Trophoblast cell (in vitro differentiated cells and primary cell): ENCODE measurements around the gene NAT14. TPM values are rescaled to one million over a fixed set of nuclear protein-coding genes. Genes with fewer than 3 reads are reported as not detected.
A peak's percentile ranks its signal among the peaks of the same experiment; 100 is the strongest.

Source experiments
- DNase-seq, 2 donors: peaks; one replicate each; pipeline ENCODE4 v3.0.0-alpha.2; 2016
- H2AFZ ChIP-seq: 2 replicates; pipeline ENCODE4 v1.6.1; 2013; ENCODE audit warnings: low read length, moderate library complexity, mild to moderate bottlenecking; ENCODE audit not compliant: insufficient read depth, poor library complexity
- H2AK5ac ChIP-seq: 2 replicates; pipeline ENCODE4 v1.6.1; 2013; ENCODE audit warnings: mild to moderate bottlenecking, low read length
- H2BK120ac ChIP-seq: 2 replicates; pipeline ENCODE4 v1.6.1; 2013; ENCODE audit warnings: low read length, mild to moderate bottlenecking, moderate library complexity; ENCODE audit not compliant: insufficient read depth, poor library complexity
- H2BK12ac ChIP-seq: 2 replicates; pipeline ENCODE4 v1.6.1; 2013; ENCODE audit warnings: mild to moderate bottlenecking, low read length, moderate library complexity
- H2BK5ac ChIP-seq: 2 replicates; pipeline ENCODE4 v1.6.1; 2013; ENCODE audit warnings: low read length, low read depth, moderate library complexity, mild to moderate bottlenecking; ENCODE audit not compliant: poor library complexity
- H3K14ac ChIP-seq: 2 replicates; pipeline ENCODE4 v1.6.1; 2013; ENCODE audit warnings: mild to moderate bottlenecking, low read length
- H3K18ac ChIP-seq: 2 replicates; pipeline ENCODE4 v1.6.1; 2013; ENCODE audit warnings: mild to moderate bottlenecking, low read length
- H3K23ac ChIP-seq: 2 replicates; pipeline ENCODE4 v1.6.1; 2013; ENCODE audit warnings: low read length
- H3K27ac ChIP-seq: 2 replicates; pipeline ENCODE4 v1.5.1; 2013; ENCODE audit warnings: low read depth, mild to moderate bottlenecking, inconsistent platforms, low read length, moderate library complexity
- H3K27me3 ChIP-seq: 2 replicates; pipeline ENCODE4 v1.6.1; 2013; ENCODE audit warnings: inconsistent platforms, mild to moderate bottlenecking, low read length, moderate library complexity; ENCODE audit not compliant: insufficient read depth
- H3K36me3 ChIP-seq, 2 experiments: 1 replicate in 1 of 2; 2 replicates in 1 of 2; pipeline ENCODE4 v1.6.1; 2013; ENCODE audit warnings: low read length in 2 of 2, mild to moderate bottlenecking in 2 of 2, moderate library complexity in 1 of 2; ENCODE audit not compliant: insufficient read depth in 2 of 2, control insufficient read depth in 1 of 2
- H3K4ac ChIP-seq: 2 replicates; pipeline ENCODE4 v1.6.1; 2013; ENCODE audit warnings: low read depth, mild to moderate bottlenecking, low read length, moderate library complexity
- H3K4me1 ChIP-seq, 2 experiments: 1 replicate in 1 of 2; 2 replicates in 1 of 2; pipeline ENCODE4 v1.6.1; 2013; ENCODE audit warnings: low read length in 2 of 2, mild to moderate bottlenecking in 2 of 2, moderate library complexity in 1 of 2; ENCODE audit not compliant: insufficient read depth in 2 of 2, control insufficient read depth in 1 of 2
- H3K4me2 ChIP-seq: 2 replicates; pipeline ENCODE4 v1.6.1; 2013; ENCODE audit warnings: inconsistent platforms, mild to moderate bottlenecking, low read length, moderate library complexity
- H3K4me3 ChIP-seq: 2 replicates; pipeline ENCODE4 v1.5.1; 2013; ENCODE audit warnings: mild to moderate bottlenecking, low read depth, low read length, inconsistent platforms
- H3K79me1 ChIP-seq: one replicate; pipeline ENCODE4 v1.6.1; 2013; ENCODE audit warnings: low read length
- H3K79me2 ChIP-seq: 2 replicates; pipeline ENCODE4 v1.6.1; 2013; ENCODE audit warnings: low read length, mild to moderate bottlenecking; ENCODE audit not compliant: control insufficient read depth, insufficient read depth, poor library complexity
- H3K9ac ChIP-seq: 2 replicates; pipeline ENCODE4 v1.6.1; 2013; ENCODE audit warnings: mild to moderate bottlenecking, low read length
- H3K9me3 ChIP-seq: 2 replicates; pipeline ENCODE4 v1.6.1; 2013; ENCODE audit warnings: low read depth, mild to moderate bottlenecking, control low read depth, inconsistent platforms, low read length; ENCODE audit not compliant: insufficient read depth
- H4K12ac ChIP-seq: 2 replicates; pipeline ENCODE4 v1.6.1; 2013; ENCODE audit warnings: low read depth, mild to moderate bottlenecking, low read length, moderate library complexity
- H4K8ac ChIP-seq: 2 replicates; pipeline ENCODE4 v1.6.1; 2013; ENCODE audit warnings: low read depth, mild to moderate bottlenecking, low read length, moderate library complexity
- H4K91ac ChIP-seq: one replicate; pipeline ENCODE4 v1.6.1; 2013; ENCODE audit warnings: low read depth, mild to moderate bottlenecking, low read length, moderate library complexity
- WGBS: extraction: QIAGEN DNeasy Blood & Tissue Kit; methylation state at CpG from one replicate; pipeline ENCODE4 v1.1.7; 2013; ENCODE audit warnings: missing lambda C conversion rate; ENCODE audit not compliant: insufficient read length, insufficient coverage; ENCODE audit errors: extremely low coverage; 5-methylcytosine and 5-hydroxymethylcytosine counted together
- polyA plus RNA-seq: library from polyadenylated mRNA; stranded (reverse); fragments of 200-250 nt; gene quantifications from 2 replicates; pipeline ENCODE4 v1.2.3, GENCODE V29; 2013

Gene NAT14
- 108 and 109 TPM in 2 replicates for polyA plus RNA-seq

- peak within 1 kb of the TSS; percentile 86 for H2BK12ac ChIP-seq
- H4K8ac ChIP-seq: peak within 1 kb of the TSS; percentile 91
- H2AFZ ChIP-seq: peak within 1 kb of the TSS; percentile 60
- H3K9me3 ChIP-seq: peaks cover 1% of the 10 kb centered on the region
- H4K91ac ChIP-seq: peak within 1 kb of the TSS; percentile 99
- peak within 1 kb of the TSS; percentile 94 for H2BK5ac ChIP-seq
- H3K4me3 ChIP-seq: peak within 1 kb of the TSS; percentile 80
- peaks cover 22 to 26% of the 10 kb centered on the region in 2 experiments for H3K36me3 ChIP-seq
- WGBS: no CpG with 5 or more reads among the region's 78 CpGs
- no peak within 1 kb of the TSS for H3K23ac ChIP-seq
- H3K4ac ChIP-seq: peak within 1 kb of the TSS; percentile 96
- peak within 1 kb of the TSS; percentile 95 for H3K14ac ChIP-seq
- H3K4me2 ChIP-seq: peak within 1 kb of the TSS; percentile 89
- peaks cover 24% of the 10 kb centered on the region for H3K79me2 ChIP-seq
- H3K9ac ChIP-seq: peak within 1 kb of the TSS; percentile 86
- peak within 1 kb of the TSS; percentile 99 for H3K27ac ChIP-seq
- peak within 1 kb of the TSS; percentile 88 for H4K12ac ChIP-seq
- H2AK5ac ChIP-seq: peak within 1 kb of the TSS; percentile 98
- DNase-seq: peak; percentile 36 to 77
- peaks cover 49% of the 10 kb centered on the region for H3K79me1 ChIP-seq
- peaks cover 45 to 49% of the 10 kb centered on the region in 2 experiments for H3K4me1 ChIP-seq
- peak within 1 kb of the TSS; percentile 82 for H3K18ac ChIP-seq
- H3K27me3 ChIP-seq: no peaks in the 10 kb centered on the region
- peak within 1 kb of the TSS; percentile 95 for H2BK120ac ChIP-seq
Measured at GRCh38 chr19:55484593-55485438, at the start of gene NAT14. Gene NAT14 (plus strand): TSS chr19:55485188. CDS start chr19:55485709, 521 bp downstream.

GRCh38 chr19:55436847-55437246 is 48.1 kb upstream of the NAT14 start:
- no CpG with 5 or more reads among the region's 8 CpGs for WGBS
- no peaks in the 10 kb centered on the region for H3K36me3 ChIP-seq
- no peak overlapping the region for H4K91ac ChIP-seq
- H2BK5ac ChIP-seq: no peak overlapping the region
- no peak overlapping the region for H2BK12ac ChIP-seq
- no peak overlapping the region for H4K8ac ChIP-seq
- H3K9me3 ChIP-seq: peaks cover 27% of the 10 kb centered on the region
- H3K18ac ChIP-seq: no peak overlapping the region
- peaks cover 27% of the 10 kb centered on the region for H3K27me3 ChIP-seq
- no peak overlapping the region for H2BK120ac ChIP-seq
- no peak overlapping the region for H2AK5ac ChIP-seq
- H3K4me1 ChIP-seq: no peaks in the 10 kb centered on the region
- no peak overlapping the region for H3K9ac ChIP-seq
- no peak overlapping the region for H3K4ac ChIP-seq
- H3K79me1 ChIP-seq: no peaks in the 10 kb centered on the region
- H3K23ac ChIP-seq: no peak overlapping the region
- DNase-seq: no peak
- H3K4me3 ChIP-seq: no peak overlapping the region
- no peaks in the 10 kb centered on the region for H3K79me2 ChIP-seq
- no peak overlapping the region for H3K14ac ChIP-seq
- H3K27ac ChIP-seq: no peak overlapping the region
- no peak overlapping the region for H3K4me2 ChIP-seq
- no peak overlapping the region for H4K12ac ChIP-seq
- H2AFZ ChIP-seq: no peak overlapping the region

GRCh38 chr19:55437410-55437809 is 47.6 kb upstream of the NAT14 start:
- Histone ChIP-seq H3K4ac (no peak overlapping the region), H3K4me3 (no peak overlapping the region), H3K9ac (no peak overlapping the region), H3K4me1 (no peaks in the 10 kb centered on the region), H3K4me2 (no peak overlapping the region), H2BK120ac (no peak overlapping the region), H4K12ac (no peak overlapping the region), H3K79me2 (no peaks in the 10 kb centered on the region), H3K79me1 (no peaks in the 10 kb centered on the region), H2AFZ (no peak overlapping the region), H2AK5ac (no peak overlapping the region), H3K9me3 (peaks cover 24% of the 10 kb centered on the region), H4K91ac (no peak overlapping the region), H3K36me3 (no peaks in the 10 kb centered on the region), H3K27me3 (peaks cover 32% of the 10 kb centered on the region), H2BK12ac (no peak overlapping the region), H4K8ac (no peak overlapping the region), H3K18ac (no peak overlapping the region), H3K27ac (no peak overlapping the region), H3K23ac (no peak overlapping the region), H2BK5ac (no peak overlapping the region), H3K14ac (no peak overlapping the region)
- no CpG with 5 or more reads among the region's 17 CpGs for WGBS
- DNase-seq: peak; percentile 67 to 76

- no peaks in the 10 kb centered on the region for H3K79me1 ChIP-seq
- no peak overlapping the region for H2AFZ ChIP-seq
- no peak overlapping the region for H4K12ac ChIP-seq
- H3K14ac ChIP-seq: no peak overlapping the region
- no peak for DNase-seq
- no peak overlapping the region for H2BK12ac ChIP-seq
- no peak overlapping the region for H4K8ac ChIP-seq
- peaks cover 24% of the 10 kb centered on the region for H3K9me3 ChIP-seq
- no peak overlapping the region for H2BK120ac ChIP-seq
- no peaks in the 10 kb centered on the region for H3K79me2 ChIP-seq
- H3K23ac ChIP-seq: no peak overlapping the region
- H4K91ac ChIP-seq: no peak overlapping the region
- no peak overlapping the region for H3K9ac ChIP-seq
- no CpG with 5 or more reads among the region's 5 CpGs for WGBS
- H3K4me1 ChIP-seq: no peaks in the 10 kb centered on the region
- H3K4me3 ChIP-seq: no peak overlapping the region
- H3K4ac ChIP-seq: no peak overlapping the region
- no peak overlapping the region for H3K27ac ChIP-seq
- no peak overlapping the region for H3K4me2 ChIP-seq
- H3K36me3 ChIP-seq: no peaks in the 10 kb centered on the region
- H3K27me3 ChIP-seq: peaks cover 46% of the 10 kb centered on the region
- no peak overlapping the region for H2AK5ac ChIP-seq
- no peak overlapping the region for H3K18ac ChIP-seq
- H2BK5ac ChIP-seq: no peak overlapping the region
Measured at GRCh38 chr19:55439052-55439451, 45.9 kb upstream of the NAT14 start.
